Activated CD8-positive, alpha-beta memory T cell treated with anti-CD3 and anti-CD28 coated beads for 48 hours (primary cell): ENCODE measurements around the gene CYREN.
A peak's percentile ranks its signal among the peaks of the same experiment; 100 is the strongest.
"Not testable (repeated sequence)": the region's sequence is repeated elsewhere in the genome, so short reads cannot be mapped to it uniquely, and the experiment has no call there.

Experiments used
- DNase-seq, 3 experiments: peaks; one replicate each; pipeline ENCODE4 v3.0.0-alpha.2; 2020; ENCODE audit warnings: low read depth in 2 of 3, low spot score in 2 of 3

The CYREN gene

GRCh38 chr7:135170274-135170997 is at the start of gene CYREN:
TSS of gene CYREN (minus strand) at chr7:135170707. CDS start at chr7:135168922, 1,785 bp downstream.
- peak; percentile 78 to 89 (median 81) for DNase-seq

DNA sequence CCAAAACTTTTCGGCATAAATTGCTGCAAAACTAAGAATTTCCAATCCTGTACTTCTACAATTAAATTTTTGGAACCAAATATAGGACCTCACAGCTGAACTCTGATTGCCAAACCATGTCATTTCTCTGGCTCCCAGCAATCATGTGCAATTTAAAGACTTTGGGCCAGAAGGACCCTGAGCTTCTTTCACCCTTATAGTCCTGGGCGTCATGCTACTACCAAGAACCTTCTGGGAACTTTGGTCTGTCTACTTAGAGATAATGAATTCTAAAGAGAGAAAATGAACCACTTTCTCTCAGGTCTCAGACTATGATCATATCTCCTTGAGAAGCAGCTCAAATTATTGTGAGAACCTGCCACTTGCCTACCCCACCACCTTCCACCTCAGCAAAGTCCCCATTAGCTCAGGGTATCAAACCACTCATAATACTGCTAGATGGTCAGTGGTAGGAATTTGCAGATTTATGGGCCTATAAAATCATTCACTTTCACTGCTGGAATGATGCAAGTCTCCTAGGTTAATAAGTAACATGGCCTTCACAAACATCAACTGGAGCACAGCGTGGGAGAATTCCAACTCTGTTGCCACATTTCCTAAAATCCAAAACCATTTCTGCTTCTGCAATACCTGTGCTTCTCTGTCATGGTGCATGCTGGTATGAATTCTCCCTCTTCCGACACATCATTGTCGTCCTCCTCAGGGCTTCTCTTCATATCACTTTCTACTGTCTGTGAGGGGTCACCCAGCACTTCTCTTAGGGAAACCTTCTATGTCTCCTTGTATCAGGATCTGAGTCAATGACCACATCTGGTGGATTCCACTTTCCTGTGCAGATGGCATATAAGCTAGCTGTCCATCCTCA is 47.4 kb upstream of the CYREN start:
- DNase-seq: no peak

- DNase-seq: no peak
Observed at GRCh38 chr7:135215698-135216097, 45.2 kb upstream of the CYREN start.

- no peak for DNase-seq
Observed at GRCh38 chr7:135215180-135215579, 44.7 kb upstream of the CYREN start.

DNA sequence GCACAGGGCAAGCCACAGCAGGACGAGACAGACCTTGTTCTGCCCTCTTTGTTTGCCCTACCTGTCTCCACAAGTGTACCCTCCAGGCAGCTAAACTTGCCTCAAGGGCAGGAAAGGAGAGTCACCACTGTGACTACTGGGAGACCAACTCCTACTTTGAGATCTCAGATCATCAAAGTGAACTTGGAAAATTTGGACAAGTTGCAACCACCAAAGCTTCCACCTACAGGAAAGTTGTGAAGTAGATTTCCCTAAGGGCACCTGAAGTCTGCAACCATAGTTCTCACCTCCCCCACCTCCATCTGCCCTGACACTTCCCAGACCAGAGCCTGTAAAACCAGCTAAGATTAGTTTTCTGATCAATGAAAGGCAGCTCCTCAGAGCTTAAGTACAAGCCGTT is 43.3 kb upstream of the CYREN start:
- DNase-seq: no peak

DNA sequence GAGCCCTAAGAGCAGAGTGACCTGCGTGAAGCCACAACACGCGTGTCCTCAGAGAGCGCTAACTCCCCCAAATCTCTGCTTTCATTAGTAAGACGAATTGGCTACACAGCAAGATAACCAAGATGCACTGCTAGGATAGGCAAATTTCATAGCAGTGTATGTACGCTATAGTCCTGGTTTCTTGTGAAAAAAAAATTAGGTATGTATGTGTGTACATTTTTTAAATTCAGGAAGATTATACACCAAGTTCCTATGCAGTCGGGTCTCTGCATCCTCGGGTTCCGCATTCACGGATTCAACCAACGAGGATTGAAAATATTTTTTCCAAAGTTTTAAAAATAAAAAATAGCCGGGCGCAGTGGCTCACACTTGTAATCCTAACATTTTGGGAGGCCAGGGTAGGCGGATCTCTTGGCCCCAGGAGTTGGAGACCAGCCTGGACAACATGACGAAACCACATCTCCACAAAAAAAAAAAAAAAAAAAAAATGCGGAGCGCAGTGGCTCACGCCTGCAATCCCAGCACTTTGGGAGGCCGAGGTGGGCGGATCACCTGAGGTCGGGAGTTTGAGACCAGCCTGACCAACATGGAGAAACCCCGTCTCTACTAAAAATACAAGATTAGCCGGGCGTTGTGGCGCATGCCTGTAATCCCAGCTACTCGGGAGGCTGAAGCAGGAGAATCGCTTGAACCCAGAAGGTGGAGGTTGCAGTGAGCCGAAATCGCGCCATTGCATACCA is 41.6 kb upstream of the CYREN start:
- DNase-seq: not testable (repeated sequence)

- DNase-seq: peak; percentile 82 to 95 (median 94)
Observed at GRCh38 chr7:135211179-135211945, 40.9 kb upstream of the CYREN start, which contains the start of gene WDR91. TSS of gene WDR91 (minus strand) at chr7:135211526. CDS start at chr7:135211502, 24 bp downstream.

GRCh38 chr7:135210888-135211178 is 40.3 kb upstream of the CYREN start:
- peak in 1 of 3 experiments; percentile 13 for DNase-seq

DNA sequence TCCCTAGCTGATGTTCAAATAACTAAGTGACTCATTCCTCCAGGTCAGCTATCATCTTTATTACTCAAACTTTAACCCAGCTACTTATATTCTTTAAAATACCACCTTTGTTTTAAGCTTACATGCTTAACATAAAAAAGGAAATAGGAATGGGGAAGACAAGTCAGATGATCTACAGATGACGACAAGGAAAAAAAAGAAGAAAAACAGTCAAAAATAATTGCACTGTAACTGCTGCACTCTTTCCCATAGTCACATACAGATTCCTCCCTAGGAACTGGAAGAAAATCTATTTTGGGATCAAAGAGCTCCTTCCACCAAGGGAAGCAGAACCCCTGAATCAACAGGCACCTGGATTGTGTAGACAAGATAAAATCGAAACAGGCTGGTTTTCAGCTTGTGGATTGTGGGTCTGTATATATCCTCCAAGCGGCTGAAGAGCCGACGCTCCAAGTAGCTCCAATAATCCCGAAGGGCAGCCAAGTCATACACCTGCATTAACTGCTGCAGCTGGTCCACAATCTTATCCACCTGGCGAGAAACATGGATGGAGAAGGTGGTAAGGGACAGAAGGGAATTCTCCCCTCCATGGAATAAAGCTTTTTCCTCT is 38.8 kb upstream of the CYREN start:
- no peak for DNase-seq

DNA sequence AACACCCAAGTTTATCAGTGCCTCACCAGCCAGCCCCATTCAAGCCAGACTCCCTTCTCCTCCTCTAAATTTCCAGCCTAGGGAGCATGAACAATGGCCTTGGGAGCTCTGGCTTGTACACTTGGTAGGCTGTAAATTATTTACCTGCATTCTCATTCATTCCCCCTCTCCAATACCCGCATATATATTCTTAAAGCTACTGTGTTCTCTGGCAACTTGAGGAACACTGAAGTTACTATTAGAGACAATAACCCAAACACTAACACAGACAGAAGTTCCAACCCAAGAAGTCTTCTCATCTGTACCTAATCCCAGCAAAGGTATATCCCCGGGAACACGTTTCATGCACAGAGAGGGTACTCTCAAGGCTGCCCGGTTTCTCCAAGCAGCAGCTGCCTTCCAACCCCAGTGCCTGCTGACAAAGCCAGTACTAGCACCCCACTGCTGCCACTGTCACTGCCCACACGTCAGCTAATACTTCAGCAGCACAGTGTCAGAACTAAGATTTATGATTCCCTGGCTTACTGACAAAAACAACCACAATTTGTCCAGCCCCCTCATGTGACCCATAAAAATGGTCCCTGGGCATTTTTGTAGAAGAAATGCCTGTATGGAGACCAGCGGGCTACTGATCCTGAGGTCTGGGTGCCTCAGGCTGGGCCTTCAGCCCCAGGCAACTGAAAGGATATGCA is 37.7 kb upstream of the CYREN start:
- no peak for DNase-seq

DNA sequence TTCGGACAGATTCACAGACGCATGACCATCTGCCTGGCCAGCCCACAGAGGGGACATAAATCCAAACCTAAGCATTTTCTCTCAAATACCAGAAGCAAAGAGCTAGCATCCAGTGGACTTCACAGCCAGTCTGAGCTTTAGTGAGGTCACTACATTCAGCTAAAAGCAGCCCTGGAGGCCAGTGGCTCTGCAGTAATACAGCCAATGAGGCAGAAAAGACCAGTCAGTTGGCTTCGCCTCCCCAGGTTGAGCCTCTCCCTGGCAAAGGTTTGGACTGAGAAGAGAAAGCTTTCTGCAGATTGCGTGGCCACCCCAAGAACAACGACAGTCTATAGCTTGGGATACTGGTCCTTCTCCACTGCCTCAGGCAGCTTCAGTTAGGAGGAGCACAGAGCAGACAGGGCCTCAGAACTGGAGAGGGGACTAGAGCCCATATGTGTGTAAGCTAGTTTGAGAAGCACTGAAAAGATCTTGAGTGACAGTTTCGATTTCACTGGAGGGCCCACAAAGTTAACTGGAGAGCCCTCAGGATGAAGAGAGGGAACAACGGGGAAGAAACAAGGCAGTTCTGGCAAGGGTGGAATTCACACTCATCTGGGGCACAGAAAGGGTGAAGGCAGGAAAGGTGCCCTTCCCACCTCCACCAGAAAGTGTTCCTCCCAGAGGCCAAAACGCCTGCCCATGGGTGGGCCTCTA is 37.0 kb upstream of the CYREN start:
- DNase-seq: no peak

DNA sequence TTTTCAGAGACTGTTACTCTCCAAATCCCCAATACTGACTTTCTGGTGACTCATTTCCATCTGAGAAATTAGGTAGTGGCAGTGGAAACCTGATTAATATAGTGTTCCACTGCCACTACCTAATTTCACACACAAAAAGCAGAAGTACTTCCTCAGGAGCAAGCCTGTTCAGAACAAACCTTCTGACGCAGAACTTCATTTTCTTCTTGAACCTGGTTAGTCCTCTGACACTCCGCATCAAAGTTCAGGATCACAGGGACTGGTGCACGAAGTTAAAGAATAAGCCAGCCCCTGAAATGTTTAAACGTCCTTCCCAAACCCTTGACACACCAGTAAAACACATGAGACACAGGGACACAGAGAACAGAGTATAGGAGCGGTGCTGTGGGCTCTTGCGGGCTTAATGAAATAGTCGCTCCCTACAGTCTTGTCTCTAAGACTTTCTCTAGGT is 36.5 kb upstream of the CYREN start:
- DNase-seq: no peak

DNA sequence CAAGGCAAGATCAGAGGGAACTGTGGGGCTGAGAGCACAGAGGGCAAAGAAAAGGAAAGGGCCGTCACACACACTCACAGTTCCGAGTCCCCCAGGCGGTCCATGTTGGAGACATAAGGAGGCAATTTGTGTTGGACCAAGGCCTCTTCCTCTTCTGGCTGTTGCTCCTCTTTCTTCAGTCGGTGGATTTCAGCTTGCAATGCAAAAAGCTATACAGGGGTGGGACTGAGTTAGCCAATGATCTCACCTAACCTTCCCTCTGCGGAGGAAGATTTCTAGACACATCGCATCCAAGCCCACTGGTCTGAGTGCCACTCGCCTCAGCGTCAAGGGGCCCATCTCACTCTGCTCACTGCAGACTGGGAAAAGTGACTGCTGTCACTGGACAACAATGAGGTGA is 35.3 kb upstream of the CYREN start:
- DNase-seq: no peak

DNA sequence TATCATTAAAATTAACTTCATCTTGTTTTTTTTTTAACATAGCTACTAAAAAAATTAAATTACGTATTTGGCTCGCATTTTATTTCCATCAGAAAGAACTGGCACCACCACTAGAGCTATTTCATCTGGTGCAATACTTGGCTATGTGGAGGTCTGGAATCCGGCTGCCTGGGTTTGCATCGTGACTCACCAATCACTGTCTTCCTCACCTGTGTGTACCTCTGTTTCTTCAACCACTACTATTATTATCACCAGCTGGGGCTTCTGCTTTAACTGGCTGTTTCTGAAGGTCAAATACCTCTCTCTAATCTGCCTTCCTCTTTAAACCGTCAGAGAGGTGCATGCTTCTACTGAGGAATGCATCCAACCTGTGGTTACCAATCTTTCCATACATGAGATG is 34.4 kb upstream of the CYREN start:
- no peak for DNase-seq

DNA sequence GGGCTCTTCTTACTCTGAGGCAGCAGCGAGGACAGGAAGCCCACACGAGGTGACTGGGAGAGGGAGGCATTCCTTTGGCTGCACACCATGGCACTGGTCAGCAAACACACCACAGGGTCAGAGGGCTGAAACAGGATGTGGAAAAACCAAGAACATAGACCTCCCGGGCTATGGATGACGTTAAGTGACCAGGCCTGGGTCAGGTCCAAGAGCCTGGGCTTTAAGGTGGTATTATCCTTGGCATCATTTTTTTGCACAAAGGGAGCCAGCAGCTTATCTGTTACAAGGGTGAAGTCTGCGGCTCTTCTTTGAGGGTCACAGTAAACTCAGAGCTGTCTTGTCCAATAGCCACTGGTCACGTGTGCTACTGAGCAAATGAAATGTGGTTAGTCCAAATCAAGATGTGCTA is 33.8 kb upstream of the CYREN start:
- DNase-seq: no peak

DNA sequence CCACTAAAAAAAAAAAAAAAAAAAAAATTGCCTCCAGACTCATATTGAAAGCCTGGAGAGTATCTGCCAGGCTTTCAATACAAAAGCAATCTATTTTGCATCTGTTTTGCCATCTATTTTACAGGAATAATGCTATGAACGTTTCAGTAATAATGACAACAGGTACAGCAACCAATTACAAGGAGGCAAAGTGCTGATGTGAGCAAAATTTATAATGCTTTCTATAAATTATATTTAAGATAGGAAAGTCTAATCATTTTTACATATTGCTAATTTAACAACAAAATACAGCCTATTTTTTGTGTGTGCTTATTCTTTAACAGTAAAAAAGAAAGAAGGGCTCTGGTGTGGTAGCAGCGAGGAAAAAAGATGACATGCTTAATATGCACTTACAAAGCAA is 30.8 kb upstream of the CYREN start:
- no peak for DNase-seq

- DNase-seq: no peak
Observed at GRCh38 chr7:135200821-135201331, 30.4 kb upstream of the CYREN start.

GRCh38 chr7:135199439-135199838 is 28.9 kb upstream of the CYREN start:
- DNase-seq: no peak
